Gastrocnemius medialis (tissue), 4 donors: ENCODE measurements around the gene CHCHD6.

ENCODE experiments used
- POLR2A ChIP-seq, 2 donors: fragments of 450-650 bp; IDR thresholded peaks; one replicate each; pipeline ENCODE4 v1.6.1; 2017; ENCODE audit warnings: antibody characterized with exemption in 2 of 2, mild to moderate bottlenecking in 2 of 2, moderate library complexity in 2 of 2
- TF ChIP-seq, protein P1 (sequence below), 5 experiments: fragments of 450-650 bp in 3 of 5; fragments of 200-600 bp in 2 of 5; sonication (generic) in 2 of 5; IDR thresholded peaks in 4 of 5; conservative IDR thresholded peaks in 1 of 5; 1 replicate in 4 of 5; 2 replicates in 1 of 5; pipeline ENCODE4 v1.5.1; 2016 to 2019; ENCODE audit warnings: antibody characterized with exemption in 5 of 5, mild to moderate bottlenecking in 3 of 5, moderate library complexity in 3 of 5

DNA sequence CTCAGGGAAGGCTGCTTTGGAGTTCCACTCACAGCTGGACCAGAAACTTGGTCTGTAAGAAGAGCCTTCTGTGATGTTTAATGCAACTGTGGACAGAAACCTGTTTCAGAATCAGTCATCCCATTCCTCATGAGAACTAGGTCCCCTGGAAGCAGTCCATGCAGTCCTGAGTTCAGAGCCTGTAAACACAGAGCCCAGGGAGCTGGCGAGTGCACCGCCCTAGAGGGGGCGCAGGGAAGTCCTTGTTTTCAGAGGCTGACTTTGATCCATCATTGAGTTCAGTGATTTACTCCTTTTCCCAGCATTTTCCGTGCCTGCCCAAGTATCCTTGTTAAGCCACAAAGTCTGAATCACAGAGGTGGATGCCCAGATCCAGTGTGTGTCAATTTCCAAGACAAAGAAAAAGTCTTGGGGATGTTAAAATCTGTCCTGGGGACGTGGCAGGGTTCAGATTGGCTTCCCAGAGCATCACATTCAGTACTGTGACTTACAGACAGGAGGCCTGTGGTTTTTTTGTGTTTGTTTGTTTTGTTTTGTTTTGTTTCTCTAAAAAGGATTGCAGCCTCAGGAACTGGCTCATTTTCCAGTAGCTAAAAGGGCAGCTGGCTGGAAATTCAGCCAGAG, 39.3 kb upstream of the CHCHD6 start:
- TF ChIP-seq, protein P1, sequence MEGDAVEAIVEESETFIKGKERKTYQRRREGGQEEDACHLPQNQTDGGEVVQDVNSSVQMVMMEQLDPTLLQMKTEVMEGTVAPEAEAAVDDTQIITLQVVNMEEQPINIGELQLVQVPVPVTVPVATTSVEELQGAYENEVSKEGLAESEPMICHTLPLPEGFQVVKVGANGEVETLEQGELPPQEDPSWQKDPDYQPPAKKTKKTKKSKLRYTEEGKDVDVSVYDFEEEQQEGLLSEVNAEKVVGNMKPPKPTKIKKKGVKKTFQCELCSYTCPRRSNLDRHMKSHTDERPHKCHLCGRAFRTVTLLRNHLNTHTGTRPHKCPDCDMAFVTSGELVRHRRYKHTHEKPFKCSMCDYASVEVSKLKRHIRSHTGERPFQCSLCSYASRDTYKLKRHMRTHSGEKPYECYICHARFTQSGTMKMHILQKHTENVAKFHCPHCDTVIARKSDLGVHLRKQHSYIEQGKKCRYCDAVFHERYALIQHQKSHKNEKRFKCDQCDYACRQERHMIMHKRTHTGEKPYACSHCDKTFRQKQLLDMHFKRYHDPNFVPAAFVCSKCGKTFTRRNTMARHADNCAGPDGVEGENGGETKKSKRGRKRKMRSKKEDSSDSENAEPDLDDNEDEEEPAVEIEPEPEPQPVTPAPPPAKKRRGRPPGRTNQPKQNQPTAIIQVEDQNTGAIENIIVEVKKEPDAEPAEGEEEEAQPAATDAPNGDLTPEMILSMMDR (IDR thresholded peaks at IDR 0.05 in 4 of 5, conservative IDR thresholded peaks at IDR 0.05 in 1 of 5): no peak
- no peak for TF ChIP-seq POLR2A (IDR thresholded peaks at IDR 0.05)
